MM.1S (cell line): ENCODE results near the gene FCRL3.

ENCODE experiments used
- CTCF ChIP-seq: fragments of 300-600 bp; sonication (generic); IDR thresholded peaks from 2 replicates; pipeline ENCODE4 v1.5.1; 2016; ENCODE audit warnings: antibody characterized with exemption, low read length, mixed read lengths
- EZH2 ChIP-seq: fragments of 300-600 bp; sonication (generic); optimal IDR thresholded peaks from 2 replicates; pipeline ENCODE3; 2017; ENCODE audit warnings: low read depth, mild to moderate bottlenecking, antibody characterized with exemption, low read length, mixed read lengths
- EZH2phosphoT487 ChIP-seq: fragments of 300-600 bp; sonication (generic); IDR thresholded peaks from 2 replicates; pipeline ENCODE4 v1.6.1; 2018; ENCODE audit warnings: antibody characterized with exemption, low read length

- no peak for TF ChIP-seq CTCF
- TF ChIP-seq EZH2 = no peak
- no peak for TF ChIP-seq EZH2phosphoT487
Measured at GRCh38 chr1:157748262-157748817, 47.8 kb upstream of the FCRL3 start.
